Fibroblast of villous mesenchyme (primary cell): ENCODE measurements around the gene TNP1. TPM values are rescaled to one million over a fixed set of nuclear protein-coding genes. Genes with fewer than 3 reads are reported as not detected.

Experiments
- DNase-seq: peaks from one replicate; pipeline ENCODE4 v3.0.0-alpha.2; 2010; ENCODE audit warnings: low read depth
- H3K4me3 ChIP-seq: 2 replicates; pipeline ENCODE4 v1.5.1; 2011; ENCODE audit warnings: low read depth, mild to moderate bottlenecking, low read length
- CTCF ChIP-seq: IDR thresholded peaks from 2 replicates; pipeline ENCODE4 v1.5.1; 2012; ENCODE audit warnings: low read depth, mild to moderate bottlenecking, low read length; ENCODE audit not compliant: insufficient read depth
- total RNA-seq: library from RNA; depleted of rRNA; stranded (reverse); fragments of >200 nt; gene quantifications from 2 replicates; pipeline ENCODE4 v1.2.3, GENCODE V29; 2012

TNP1 gene
- total RNA-seq, 1 donor = not detected

DNA sequence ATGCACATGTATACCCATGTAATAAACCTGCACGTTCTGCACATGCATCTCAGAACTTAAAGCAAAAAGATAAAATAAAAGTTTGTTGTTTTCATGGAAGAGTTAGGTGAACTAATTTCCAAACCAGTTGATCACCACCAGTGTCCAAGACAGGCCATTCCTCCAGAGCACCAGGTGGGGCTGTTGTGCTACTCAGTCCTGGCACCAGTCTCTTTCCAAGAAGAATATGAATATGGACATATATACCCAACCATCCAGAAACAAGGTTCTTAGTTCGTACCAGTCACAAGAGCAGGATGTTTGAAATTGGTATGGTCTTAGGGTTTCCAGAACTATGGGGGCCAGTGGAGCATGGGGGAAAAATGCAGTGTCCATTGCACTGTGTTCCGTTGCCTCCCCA lies 17.2 kb upstream of the TNP1 start:
- H3K4me3 ChIP-seq = no peak overlapping the region
- no peak for DNase-seq
- peak; percentile 32 for TF ChIP-seq CTCF

DNA sequence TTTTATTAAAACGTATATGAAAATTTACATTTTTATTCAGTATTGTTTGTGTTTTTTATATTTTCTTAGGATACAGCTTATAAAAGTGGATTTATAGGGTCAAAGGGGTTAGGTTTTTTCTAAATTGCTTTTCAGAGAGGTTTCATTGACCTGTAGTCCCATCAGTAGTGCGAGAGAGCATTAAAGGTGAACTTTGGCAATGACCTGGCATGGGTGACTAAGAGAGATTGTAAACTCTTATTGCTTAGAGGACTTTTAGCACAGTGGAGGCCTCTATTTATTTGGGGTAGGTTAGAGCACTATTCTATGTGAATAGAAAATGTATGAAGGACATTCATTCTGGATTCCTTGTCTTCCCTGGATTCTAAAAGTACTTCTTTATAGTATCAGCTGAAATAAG lies 16.0 kb upstream of the TNP1 start:
- no peak overlapping the region for H3K4me3 ChIP-seq
- DNase-seq = no peak
- no peak for TF ChIP-seq CTCF

DNA sequence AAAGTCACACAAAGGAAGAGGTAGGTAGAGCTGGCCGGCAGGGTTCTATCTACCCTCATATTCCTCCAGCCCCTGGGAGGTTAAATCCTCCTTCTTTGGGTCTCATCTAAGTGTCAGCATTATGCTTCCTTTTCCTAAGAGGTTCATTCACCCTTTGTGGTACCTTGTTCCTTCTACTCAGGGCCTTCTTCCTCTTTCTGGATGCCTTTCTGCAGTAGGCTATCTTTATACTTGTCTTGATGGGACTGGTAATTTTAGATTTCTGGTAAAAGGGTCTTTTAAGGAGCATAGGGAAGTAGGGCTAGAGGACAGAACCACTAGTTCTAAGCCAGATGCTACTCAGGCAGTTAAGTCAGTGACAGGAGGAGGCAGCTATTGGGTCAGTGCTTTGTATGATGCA lies 13.7 kb upstream of the TNP1 start:
- no peak for TF ChIP-seq CTCF
- no peak for DNase-seq
- H3K4me3 ChIP-seq = no peak overlapping the region

DNA sequence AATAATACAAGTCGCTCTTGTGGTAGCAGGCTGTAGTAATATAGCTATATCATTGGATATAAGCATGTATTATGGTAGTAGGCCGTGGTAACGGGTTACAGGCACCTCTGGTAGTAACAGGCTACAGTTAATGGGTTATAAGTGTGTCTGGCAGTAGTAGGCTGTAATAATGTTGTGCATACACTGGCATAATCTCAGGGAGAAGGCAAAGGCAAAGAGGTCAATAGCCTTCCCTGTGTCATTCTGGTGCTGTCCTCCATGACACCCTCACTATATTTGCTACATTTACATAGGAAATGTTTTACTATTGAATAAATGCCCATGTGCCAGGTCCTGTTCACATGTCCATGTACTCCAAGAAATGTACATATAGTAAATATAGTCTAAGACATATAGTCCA lies 12.8 kb upstream of the TNP1 start:
- no peak for TF ChIP-seq CTCF
- no peak for DNase-seq
- H3K4me3 ChIP-seq = no peak overlapping the region

DNA sequence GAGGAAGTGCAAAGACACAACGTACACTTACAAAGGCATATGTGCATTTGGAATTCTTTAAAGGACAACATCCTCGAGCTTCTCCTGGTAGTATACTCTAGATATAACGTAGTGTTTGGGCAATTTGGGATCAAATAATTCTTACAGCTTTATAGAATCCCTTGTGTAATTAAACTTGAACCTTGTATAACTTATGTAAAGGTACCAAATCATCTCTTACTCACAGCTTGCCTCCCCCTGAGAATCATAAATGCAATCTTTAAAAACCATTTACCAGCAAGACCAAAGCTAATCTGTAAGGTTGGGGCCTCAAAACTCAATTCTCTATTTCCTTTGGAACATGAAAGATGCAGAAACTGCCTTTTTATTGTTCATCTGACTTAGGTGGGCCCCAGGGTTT lies 12.2 kb upstream of the TNP1 start:
- TF ChIP-seq CTCF = no peak
- no peak for DNase-seq
- no peak overlapping the region for H3K4me3 ChIP-seq

- DNase-seq = no peak
- H3K4me3 ChIP-seq = no peak overlapping the region
- TF ChIP-seq CTCF = no peak
These were observed 11.6 kb upstream of the TNP1 start for GRCh38 chr2:216871333-216871934.
